Measurements from ENCODE around the gene ANAPC7.
A peak's percentile ranks its signal among the peaks of the same experiment; 100 is the strongest.
"Not testable (repeated sequence)": the region's sequence is repeated elsewhere in the genome, so short reads cannot be mapped to it uniquely, and the experiment has no call there.

The ANAPC7 gene

GRCh38 chr12:110373962-110374611 lies 29.4 kb downstream of the ANAPC7 start:
- DNase-seq (ENCODE audit: low read depth in 2 of 2), result no peak

DNA sequence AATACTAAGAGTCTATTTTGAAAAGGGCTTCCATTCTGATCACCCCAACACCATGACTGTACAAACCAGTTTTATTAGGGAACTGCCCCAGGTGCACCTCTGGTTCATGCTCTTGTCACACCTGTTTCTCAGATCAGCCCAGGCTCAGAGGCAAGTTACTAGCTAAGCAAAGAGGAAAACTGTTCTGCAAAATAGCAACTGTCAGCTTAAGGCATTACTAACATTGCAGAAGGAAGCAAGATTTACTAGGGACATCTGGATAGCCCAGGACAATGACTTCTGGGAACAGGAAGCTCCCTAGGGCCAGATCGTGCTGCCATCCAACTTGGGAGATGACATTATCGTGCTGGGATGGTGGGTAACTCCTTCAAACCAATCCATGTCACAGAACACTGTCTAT lies 30.1 kb downstream of the ANAPC7 start:
- no peak for DNase-seq (ENCODE audit: low read depth in 2 of 2)

DNA sequence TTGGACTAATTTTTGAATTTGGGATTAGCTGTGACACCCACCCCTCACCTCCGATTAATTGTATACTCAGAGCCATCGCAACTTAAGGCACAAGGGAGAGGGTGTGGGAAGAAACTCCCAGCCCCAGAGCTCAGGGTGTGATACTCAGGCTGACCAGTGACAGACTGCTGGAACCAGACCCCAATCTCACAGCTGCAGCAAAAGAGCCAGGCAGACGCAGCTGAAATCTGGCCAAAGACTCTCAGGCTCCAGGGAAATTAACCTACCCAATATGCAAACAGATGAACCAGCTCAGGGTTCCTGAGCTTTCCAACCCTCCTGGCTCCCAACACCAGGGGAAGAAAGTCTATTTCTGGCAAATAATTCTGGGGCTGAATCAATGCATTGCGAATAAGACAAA lies 30.5 kb downstream of the ANAPC7 start:
- no peak for DNase-seq (ENCODE audit: low read depth in 2 of 2)

DNA sequence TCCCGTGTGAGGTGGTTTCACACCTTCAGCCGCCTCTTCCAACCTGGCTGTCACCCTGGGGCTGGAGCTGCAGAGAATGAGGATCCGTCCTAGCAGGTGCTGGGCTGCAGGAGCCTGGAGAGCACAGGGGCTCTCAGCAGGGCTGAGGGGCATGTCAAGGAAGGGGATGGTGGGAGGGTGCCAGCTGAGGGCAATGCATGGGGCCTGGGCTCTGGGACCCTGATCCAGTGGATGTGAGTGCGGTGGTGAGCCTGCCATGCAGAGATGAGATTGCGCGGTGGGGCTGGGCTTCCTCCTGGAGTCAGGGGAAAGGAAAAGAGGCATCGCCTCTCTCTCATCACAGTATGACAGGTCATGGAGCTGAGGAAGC lies 31.5 kb downstream of the ANAPC7 start:
- DNase-seq (ENCODE audit: low read depth in 2 of 2), result no peak

- DNase-seq (ENCODE audit: low read depth in 2 of 2), result no peak
These were observed 32.0 kb downstream of the ANAPC7 start for GRCh38 chr12:110371408-110372055.

DNA sequence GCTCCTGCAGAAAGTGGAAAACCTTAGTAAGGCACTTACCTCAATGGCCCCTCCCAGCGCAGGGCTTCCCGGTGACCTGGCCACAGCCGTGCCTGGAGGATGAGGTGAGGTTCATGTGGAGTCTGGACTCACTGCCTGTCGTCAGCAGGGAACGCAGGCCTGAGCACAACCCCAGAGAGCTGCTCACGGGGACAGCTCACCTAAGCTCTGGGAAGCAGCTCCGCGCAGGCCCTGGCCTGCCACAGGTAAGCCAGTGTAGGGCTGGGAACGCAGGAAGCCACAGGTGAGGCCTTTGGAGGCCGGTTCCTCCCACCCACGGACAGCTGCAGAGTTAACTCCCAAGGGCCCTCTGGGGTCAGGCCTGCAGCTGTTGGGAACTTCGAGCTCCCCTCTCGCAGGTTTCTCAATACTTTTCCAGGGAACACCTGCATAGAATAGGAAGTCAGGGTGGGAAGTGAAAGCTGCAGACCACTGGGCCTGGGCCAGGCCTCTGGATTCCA lies 32.7 kb downstream of the ANAPC7 start:
- DNase-seq (ENCODE audit: low read depth in 2 of 2), result no peak

GRCh38 chr12:110369992-110370391 lies 33.5 kb downstream of the ANAPC7 start:
- DNase-seq (ENCODE audit: low read depth in 2 of 2), result no peak

- DNase-seq (ENCODE audit: low read depth in 2 of 2), result no peak
These were observed 36.2 kb downstream of the ANAPC7 start for GRCh38 chr12:110367181-110367864.

DNA sequence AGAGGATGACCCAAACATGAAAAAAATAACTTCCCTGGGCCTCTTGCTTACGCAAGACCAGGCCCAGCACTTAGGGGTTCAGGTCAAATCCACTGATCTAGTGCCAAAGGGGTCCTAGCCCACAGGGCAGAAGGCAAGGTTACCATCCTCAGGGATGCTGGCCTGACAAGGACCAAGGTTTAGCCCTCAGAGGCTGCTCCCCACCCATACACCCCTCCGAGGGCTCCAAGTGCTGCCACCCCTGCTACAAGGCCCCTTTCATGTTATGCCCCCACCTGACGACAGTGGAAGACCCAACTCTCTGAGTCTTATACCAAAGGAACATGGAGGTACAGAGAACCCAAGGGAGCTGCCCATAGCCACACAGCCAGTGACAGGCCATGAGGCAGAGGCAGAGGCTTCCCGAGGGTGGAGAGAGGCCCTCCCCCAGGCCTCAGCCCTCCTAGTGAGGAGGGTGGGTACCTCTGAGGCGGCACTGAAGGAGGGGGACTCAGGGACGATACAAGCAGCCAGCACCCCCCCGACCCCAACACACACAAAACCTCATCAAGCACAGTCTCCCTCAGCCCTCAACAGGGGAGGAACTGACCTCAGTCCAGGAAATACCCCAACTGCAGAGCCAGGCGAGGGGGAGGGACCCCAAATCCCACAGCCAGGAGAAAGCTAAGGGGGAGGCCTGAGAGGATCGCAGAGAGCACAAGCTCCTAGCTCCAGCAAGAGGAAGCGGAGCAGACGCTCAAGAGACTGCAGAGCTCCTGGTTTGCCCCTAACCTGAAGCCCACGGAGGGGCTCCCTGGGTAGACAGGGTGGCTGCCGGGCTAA lies 37.0 kb downstream of the ANAPC7 start:
- no peak for DNase-seq (ENCODE audit: low read depth in 2 of 2)

DNA sequence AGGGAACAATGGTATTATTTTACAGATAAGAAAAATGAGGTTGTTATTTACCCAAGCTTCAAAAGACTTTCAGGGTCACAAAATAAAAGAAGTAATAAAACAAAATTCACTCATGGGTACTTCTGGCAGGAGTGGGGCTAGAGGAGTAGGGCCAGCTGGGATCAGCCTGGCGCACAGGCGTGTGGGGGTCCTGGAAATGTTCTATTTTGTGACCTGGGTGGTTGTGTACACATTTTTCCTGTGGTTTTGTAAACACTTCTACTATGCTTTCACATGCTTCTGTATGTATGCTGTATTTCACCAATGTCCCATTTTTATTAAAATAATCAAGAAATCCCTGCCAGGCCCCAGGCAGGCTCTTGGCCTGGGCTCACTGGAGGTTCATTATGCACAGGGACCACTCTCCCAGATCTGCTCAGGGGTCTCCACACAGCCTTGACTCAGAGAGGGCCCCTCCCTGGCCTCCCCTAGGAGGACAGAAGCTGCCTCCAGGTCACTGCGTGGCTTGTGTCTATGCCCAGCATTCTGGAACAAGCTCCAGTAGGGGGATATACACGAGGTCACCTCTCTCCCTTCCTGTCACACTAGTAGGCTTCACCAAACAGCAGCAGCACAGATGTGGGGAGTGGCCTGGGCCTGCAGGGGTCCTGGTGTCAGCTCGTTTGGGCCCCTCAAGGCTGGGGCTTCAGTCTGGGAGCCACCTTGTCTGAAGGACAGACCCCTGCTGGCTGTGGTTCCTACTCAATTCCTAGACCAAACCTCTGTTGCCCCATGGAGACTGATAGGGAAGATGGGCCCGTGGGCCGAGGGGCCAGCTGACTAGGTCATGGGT lies 37.8 kb downstream of the ANAPC7 start:
- DNase-seq (ENCODE audit: low read depth in 2 of 2), result no peak

GRCh38 chr12:110361216-110361615 lies 42.3 kb downstream of the ANAPC7 start:
- DNase-seq (ENCODE audit: low read depth in 2 of 2), result no peak

- not testable (repeated sequence) for DNase-seq (ENCODE audit: low read depth in 2 of 2)
These were observed 45.0 kb downstream of the ANAPC7 start for GRCh38 chr12:110358384-110359097.

DNA sequence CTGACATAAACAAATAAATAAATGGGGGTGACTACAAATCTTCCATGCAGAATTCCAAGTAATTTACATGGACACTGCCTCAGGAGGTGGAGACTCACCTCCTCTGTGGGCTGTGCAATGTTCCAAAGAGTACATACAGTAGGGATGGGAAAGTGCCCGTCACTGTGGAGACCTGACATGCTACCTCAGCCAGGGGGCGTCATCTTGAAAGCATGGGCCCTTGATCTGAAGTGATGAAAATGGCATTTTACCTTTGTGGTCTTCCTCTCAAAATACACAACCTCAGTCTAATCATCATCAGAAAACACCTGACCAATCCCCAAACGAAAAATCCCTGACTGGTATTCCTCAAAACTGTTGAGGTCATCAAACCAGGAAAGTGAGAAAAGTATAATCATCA lies 48.4 kb downstream of the ANAPC7 start:
- DNase-seq (ENCODE audit: low read depth in 2 of 2), result no peak

- no peak for DNase-seq (ENCODE audit: low read depth in 2 of 2)
These were observed 49.2 kb downstream of the ANAPC7 start for GRCh38 chr12:110354172-110354780.

DNA sequence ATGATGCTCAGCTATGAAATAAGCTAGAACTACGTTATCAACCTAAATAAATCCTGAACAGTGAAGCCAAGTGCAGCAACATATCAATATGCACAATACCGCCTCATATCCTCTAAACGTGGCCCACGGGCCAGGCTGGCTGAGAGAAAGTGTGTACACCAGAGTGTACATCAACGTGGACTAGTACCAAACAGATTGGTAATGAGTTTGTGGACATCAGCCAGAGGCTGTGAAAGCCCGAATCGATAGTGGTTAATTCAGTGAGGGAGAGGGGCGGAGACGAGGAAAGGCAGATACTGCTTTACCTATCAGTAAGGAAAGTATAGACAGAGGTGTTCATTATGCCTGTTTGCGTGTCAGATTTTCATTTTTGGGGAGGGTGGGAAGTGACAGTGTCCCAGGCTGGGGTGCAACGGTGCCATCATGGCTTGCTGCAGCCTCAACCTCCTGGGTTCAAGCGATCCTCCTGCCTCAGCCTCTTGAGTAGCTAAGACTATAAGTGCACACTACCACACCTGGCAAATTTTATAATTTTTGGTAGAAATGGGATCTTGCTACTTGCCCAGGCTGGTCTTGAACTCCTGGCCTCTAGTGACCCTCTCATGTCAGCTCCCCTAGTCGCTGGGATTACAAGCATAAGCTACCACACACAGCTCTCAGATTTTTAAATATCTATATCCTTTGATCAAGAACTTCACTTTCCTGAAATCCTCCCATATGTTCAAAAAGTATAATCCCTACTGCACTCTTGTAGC lies 50.1 kb downstream of the ANAPC7 start:
- no peak for DNase-seq (ENCODE audit: low read depth in 2 of 2)

- no peak for DNase-seq (ENCODE audit: low read depth in 2 of 2)
These were observed 51.1 kb downstream of the ANAPC7 start for GRCh38 chr12:110352401-110352800.

- DNase-seq (ENCODE audit: low read depth in 2 of 2), result no peak
These were observed 52.4 kb downstream of the ANAPC7 start for GRCh38 chr12:110351119-110351518.

DNA sequence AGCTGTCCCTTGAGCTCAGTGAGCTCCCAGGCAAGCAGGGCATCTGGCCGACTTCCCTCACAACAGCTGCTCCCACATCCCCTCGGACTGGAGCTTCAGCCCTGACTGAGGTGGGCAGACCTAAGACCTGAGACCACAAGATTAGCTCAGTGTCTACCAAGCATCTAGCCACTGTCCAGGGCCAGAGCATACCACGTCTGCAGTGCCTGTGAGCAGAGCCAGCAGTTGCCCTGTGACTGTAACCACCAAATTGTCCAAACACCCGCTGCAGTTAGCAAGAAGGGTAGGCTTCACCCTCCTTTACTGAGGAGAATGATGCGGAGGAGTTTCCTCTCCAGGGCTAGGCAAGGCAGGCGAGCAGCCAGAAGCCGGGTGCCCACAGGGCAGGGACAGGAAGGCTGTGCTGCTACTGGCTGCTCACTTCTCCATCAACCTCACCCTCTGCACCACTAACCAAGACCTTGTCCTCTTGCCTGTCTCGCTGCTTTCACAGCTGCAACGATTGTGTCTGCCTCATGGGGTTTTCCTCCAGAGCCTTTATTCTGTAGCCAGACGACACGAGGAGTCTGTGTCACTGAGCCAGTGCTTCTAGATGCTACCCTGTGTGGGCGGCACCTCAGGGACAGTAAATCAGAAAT lies 53.9 kb downstream of the ANAPC7 start:
- DNase-seq (ENCODE audit: low read depth in 2 of 2), result peak; percentile 18 to 32

GRCh38 chr12:110349096-110349495 lies 54.4 kb downstream of the ANAPC7 start:
- no peak for DNase-seq (ENCODE audit: low read depth in 2 of 2)
